ENCODE data around the gene SNED1. TPM values are rescaled to one million over a fixed set of nuclear protein-coding genes. Genes with fewer than 3 reads are reported as not detected.

SNED1 gene
- polyA plus RNA-seq, 1 experiment, result 3.9 TPM

- no peak for TF ChIP-seq CTCF (IDR thresholded peaks at IDR 0.05; ENCODE audit: insufficient read depth, low read depth, low read length)
- no peak overlapping the region for H3K4me3 ChIP-seq (ENCODE audit: low read depth, low read length)
- POLR2A ChIA-PET, result interaction anchor here (0.6 kb wide), 1 partner anchor 29 kb away, joined by 7 read pairs; no protein-coding TSS in a partner anchor
- DNase-seq (ENCODE audit: low read depth), result no peak
- CTCF ChIA-PET, result interaction anchor here (0.6 to 1.2 kb wide), 2 partner anchors 11 to 14 kb away, joined by 3 read pairs; no protein-coding TSS in a partner anchor
- H3K27me3 ChIP-seq (ENCODE audit: control insufficient read depth, insufficient read depth, low read length), result no peaks in the 10 kb centered on the region
- 0 out of 2 replicates have a peak, but pooled peaks cover 1% of the 10 kb centered on the region for H3K36me3 ChIP-seq (ENCODE audit: control insufficient read depth, insufficient read depth, low read length)
Observed at GRCh38 chr2:241030333-241030680, 31.9 kb downstream of the SNED1 start.

- no peak for TF ChIP-seq CTCF (IDR thresholded peaks at IDR 0.05; ENCODE audit: insufficient read depth, low read depth, low read length)
- Histone ChIP-seq H3K36me3 (ENCODE audit: control insufficient read depth, insufficient read depth, low read length) (0 out of 2 replicates have a peak, but pooled peaks cover 1% of the 10 kb centered on the region), H3K4me3 (ENCODE audit: low read depth, low read length) (no peak overlapping the region), H3K27me3 (ENCODE audit: control insufficient read depth, insufficient read depth, low read length) (no peaks in the 10 kb centered on the region)
- DNase-seq (ENCODE audit: low read depth), result no peak
- CTCF ChIA-PET, result interaction anchor here (0.6 kb wide), 1 partner anchor 13 kb away, joined by 3 read pairs; no protein-coding TSS in a partner anchor
- POLR2A ChIA-PET, result no interaction called here
Observed at GRCh38 chr2:241030883-241031282, 32.5 kb downstream of the SNED1 start.

GRCh38 chr2:241031436-241032165 lies 33.2 kb downstream of the SNED1 start:
- DNase-seq (ENCODE audit: low read depth), result no peak
- POLR2A ChIA-PET, result no interaction called here
- TF ChIP-seq CTCF (IDR thresholded peaks at IDR 0.05; ENCODE audit: insufficient read depth, low read depth, low read length), result no peak
- 0 out of 2 replicates have a peak, but pooled peaks cover 1% of the 10 kb centered on the region for H3K36me3 ChIP-seq (ENCODE audit: control insufficient read depth, insufficient read depth, low read length)
- CTCF ChIA-PET, result no interaction called here
- H3K27me3 ChIP-seq (ENCODE audit: control insufficient read depth, insufficient read depth, low read length), result no peaks in the 10 kb centered on the region
- H3K4me3 ChIP-seq (ENCODE audit: low read depth, low read length), result no peak overlapping the region

GRCh38 chr2:241033336-241033987 lies 35.0 kb downstream of the SNED1 start:
- DNase-seq (ENCODE audit: low read depth), result no peak
- H3K27me3 ChIP-seq (ENCODE audit: control insufficient read depth, insufficient read depth, low read length), result no peaks in the 10 kb centered on the region
- TF ChIP-seq CTCF (IDR thresholded peaks at IDR 0.05; ENCODE audit: insufficient read depth, low read depth, low read length), result no peak
- H3K36me3 ChIP-seq (ENCODE audit: control insufficient read depth, insufficient read depth, low read length), result 0 out of 2 replicates have a peak, but pooled peaks cover 1% of the 10 kb centered on the region
- CTCF ChIA-PET, result no interaction called here
- POLR2A ChIA-PET, result no interaction called here
- no peak overlapping the region for H3K4me3 ChIP-seq (ENCODE audit: low read depth, low read length)

GRCh38 chr2:241033994-241034393 lies 35.6 kb downstream of the SNED1 start:
- POLR2A ChIA-PET, result no interaction called here

More at GRCh38 chr2:241033994-241034393, 35.6 kb downstream of the SNED1 start:
- DNase-seq (ENCODE audit: low read depth), result no peak
- 0 out of 2 replicates have a peak, but pooled peaks cover 1% of the 10 kb centered on the region for H3K36me3 ChIP-seq (ENCODE audit: control insufficient read depth, insufficient read depth, low read length)
- no peaks in the 10 kb centered on the region for H3K27me3 ChIP-seq (ENCODE audit: control insufficient read depth, insufficient read depth, low read length)
- no peak overlapping the region for H3K4me3 ChIP-seq (ENCODE audit: low read depth, low read length)
- TF ChIP-seq CTCF (IDR thresholded peaks at IDR 0.05; ENCODE audit: insufficient read depth, low read depth, low read length), result no peak
- CTCF ChIA-PET, result no interaction called here

Data from BJ (cell line).